ENCODE measurements around the gene ISLR2.

Gene ISLR2

GRCh38 chr15:74129586-74130154 lies 716 bp upstream of the ISLR2 start:
- DNase-seq: no peak

- no peak for DNase-seq
Measured at GRCh38 chr15:74130849-74131627, 652 bp downstream of the ISLR2 start.

GRCh38 chr15:74131628-74132413 lies 1.4 kb downstream of the ISLR2 start:
- DNase-seq: no peak

- DNase-seq: no peak
Measured at GRCh38 chr15:74132681-74133651, 2.6 kb downstream of the ISLR2 start.

GRCh38 chr15:74133694-74134386 lies 3.5 kb downstream of the ISLR2 start:
- DNase-seq: no peak

GRCh38 chr15:74134387-74135027 lies 4.1 kb downstream of the ISLR2 start:
- DNase-seq: no peak

- DNase-seq: no peak
Measured at GRCh38 chr15:74135041-74135565, 4.7 kb downstream of the ISLR2 start.

GRCh38 chr15:74136540-74136813 lies 6.1 kb downstream of the ISLR2 start:
- DNase-seq: no peak

- DNase-seq: no peak
Measured at GRCh38 chr15:74136814-74137536, 6.6 kb downstream of the ISLR2 start.

GRCh38 chr15:74137537-74137894 lies 7.1 kb downstream of the ISLR2 start:
- no peak for DNase-seq

GRCh38 chr15:74138642-74139041 lies 8.3 kb downstream of the ISLR2 start:
- no peak for DNase-seq

- DNase-seq: no peak
Measured at GRCh38 chr15:74141591-74141990, 11.2 kb downstream of the ISLR2 start.

- no peak for DNase-seq
Measured at GRCh38 chr15:74144153-74144775, 13.9 kb downstream of the ISLR2 start.

GRCh38 chr15:74146277-74146800 lies 16.0 kb downstream of the ISLR2 start:
- DNase-seq: no peak

GRCh38 chr15:74147051-74147450 lies 16.7 kb downstream of the ISLR2 start:
- DNase-seq: no peak

- no peak for DNase-seq
Measured at GRCh38 chr15:74155766-74156417, 25.5 kb downstream of the ISLR2 start.

GRCh38 chr15:74156678-74157411 lies 26.5 kb downstream of the ISLR2 start:
- no peak for DNase-seq

- no peak for DNase-seq
Measured at GRCh38 chr15:74157868-74158827, 27.8 kb downstream of the ISLR2 start.

All from MV-4-11 (cell line).